ENCODE measurements around the gene TTC32.

Gene TTC32

GRCh38 chr2:19848952-19849351, 52.8 kb downstream of the TTC32 start:
- FAIRE-seq, result no peak

- FAIRE-seq, result no peak
These were observed 53.6 kb downstream of the TTC32 start for GRCh38 chr2:19848029-19848750.

DNA sequence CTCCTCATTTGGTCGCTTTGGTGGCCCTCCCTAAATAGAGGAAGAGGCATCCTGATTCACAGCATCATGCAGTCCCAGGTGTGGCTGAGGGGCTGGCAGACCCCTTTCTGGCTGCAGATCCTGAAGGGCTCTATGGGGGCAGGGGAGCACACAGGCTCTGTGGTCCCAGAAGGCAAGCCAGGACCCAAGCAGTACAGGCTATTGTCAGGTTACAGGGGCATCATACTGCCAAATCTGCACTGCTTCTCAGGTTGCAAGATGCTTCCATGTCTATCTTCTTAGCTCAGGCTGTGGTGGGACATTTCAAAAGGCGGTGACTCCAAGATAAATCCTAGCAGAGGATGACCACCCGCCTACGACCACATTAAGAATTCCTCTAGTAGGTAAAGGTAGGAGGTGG, 54.3 kb downstream of the TTC32 start:
- FAIRE-seq, result no peak
